ENCODE measurements around the gene OR9A4. TPM values are rescaled to one million over a fixed set of nuclear protein-coding genes. Genes with fewer than 3 reads are reported as not detected.

OR9A4 gene
- total RNA-seq, 1 donor from 2014 or later: not detected

- Mint-ChIP-seq H3K9me3 (ENCODE audit: unreplicated experiment) (no peaks in the 10 kb centered on the region), H3K36me3 (ENCODE audit: unreplicated experiment) (no peaks in the 10 kb centered on the region), H3K27me3 (ENCODE audit: unreplicated experiment) (no peaks in the 10 kb centered on the region), H3K4me1 (ENCODE audit: unreplicated experiment) (no peaks in the 10 kb centered on the region), H3K27ac (ENCODE audit: unreplicated experiment) (no peak overlapping the region), H3K4me3 (ENCODE audit: unreplicated experiment) (no peak overlapping the region)
- DNase-seq (ENCODE audit: extremely low spot score, unreplicated experiment): no peak
- TF ChIP-seq CTCF (IDR thresholded peaks at IDR 0.05): no peak
Measured at GRCh38 chr7:141876371-141876770, 39.8 kb upstream of the OR9A4 start.

GRCh38 chr7:141877365-141877764, 38.8 kb upstream of the OR9A4 start:
- H3K27me3 Mint-ChIP-seq (ENCODE audit: unreplicated experiment): no peaks in the 10 kb centered on the region
- no peak for DNase-seq (ENCODE audit: extremely low spot score, unreplicated experiment)
- TF ChIP-seq CTCF (IDR thresholded peaks at IDR 0.05): no peak
- H3K9me3 Mint-ChIP-seq (ENCODE audit: unreplicated experiment): no peaks in the 10 kb centered on the region
- no peaks in the 10 kb centered on the region for H3K4me1 Mint-ChIP-seq (ENCODE audit: unreplicated experiment)
- H3K27ac Mint-ChIP-seq (ENCODE audit: unreplicated experiment): no peak overlapping the region
- H3K36me3 Mint-ChIP-seq (ENCODE audit: unreplicated experiment): no peaks in the 10 kb centered on the region
- H3K4me3 Mint-ChIP-seq (ENCODE audit: unreplicated experiment): no peak overlapping the region

GRCh38 chr7:141880960-141881359, 35.2 kb upstream of the OR9A4 start:
- Mint-ChIP-seq H3K9me3 (ENCODE audit: unreplicated experiment) (peaks cover 4% of the 10 kb centered on the region), H3K36me3 (ENCODE audit: unreplicated experiment) (no peaks in the 10 kb centered on the region), H3K27me3 (ENCODE audit: unreplicated experiment) (no peaks in the 10 kb centered on the region), H3K4me1 (ENCODE audit: unreplicated experiment) (no peaks in the 10 kb centered on the region), H3K27ac (ENCODE audit: unreplicated experiment) (no peak overlapping the region), H3K4me3 (ENCODE audit: unreplicated experiment) (no peak overlapping the region)
- TF ChIP-seq CTCF (IDR thresholded peaks at IDR 0.05): no peak
- no peak for DNase-seq (ENCODE audit: extremely low spot score, unreplicated experiment)

GRCh38 chr7:141884539-141885225, 31.5 kb upstream of the OR9A4 start:
- peaks cover 4% of the 10 kb centered on the region for H3K9me3 Mint-ChIP-seq (ENCODE audit: unreplicated experiment)
- TF ChIP-seq CTCF (IDR thresholded peaks at IDR 0.05): no peak

GRCh38 chr7:141889321-141889720, 26.9 kb upstream of the OR9A4 start:
- no peak overlapping the region for H3K4me3 Mint-ChIP-seq (ENCODE audit: unreplicated experiment)
- H3K36me3 Mint-ChIP-seq (ENCODE audit: unreplicated experiment): no peaks in the 10 kb centered on the region
- no peak for DNase-seq (ENCODE audit: extremely low spot score, unreplicated experiment)
- H3K9me3 Mint-ChIP-seq (ENCODE audit: unreplicated experiment): peaks cover 3% of the 10 kb centered on the region
- TF ChIP-seq CTCF (IDR thresholded peaks at IDR 0.05): no peak
- no peak overlapping the region for H3K27ac Mint-ChIP-seq (ENCODE audit: unreplicated experiment)
- H3K27me3 Mint-ChIP-seq (ENCODE audit: unreplicated experiment): no peaks in the 10 kb centered on the region
- H3K4me1 Mint-ChIP-seq (ENCODE audit: unreplicated experiment): no peaks in the 10 kb centered on the region

More at GRCh38 chr7:141884539-141885225, 31.5 kb upstream of the OR9A4 start:
- Mint-ChIP-seq H3K36me3 (ENCODE audit: unreplicated experiment) (no peaks in the 10 kb centered on the region), H3K27me3 (ENCODE audit: unreplicated experiment) (no peaks in the 10 kb centered on the region), H3K4me3 (ENCODE audit: unreplicated experiment) (no peak overlapping the region), H3K27ac (ENCODE audit: unreplicated experiment) (no peak overlapping the region), H3K4me1 (ENCODE audit: unreplicated experiment) (no peaks in the 10 kb centered on the region)
- DNase-seq (ENCODE audit: extremely low spot score, unreplicated experiment): no peak

Data from osteocyte (in vitro differentiated cells).